Urothelium cell line (cell line): ENCODE measurements around the gene CSMD2.
"Not testable (repeated sequence)": the region's sequence is repeated elsewhere in the genome, so short reads cannot be mapped to it uniquely, and the experiment has no call there.

Source experiments
- DNase-seq: peaks from one replicate; pipeline ENCODE4 v3.0.0; 2011; ENCODE audit warnings: low spot score, mixed read lengths
- FAIRE-seq: peaks from 2 replicates; lab custom pipeline; 2011; peaks lifted over from hg19 to GRCh38; lab: Jason Lieb, UNC

The CSMD2 gene

GRCh38 chr1:34122080-34122932, 42.7 kb downstream of the CSMD2 start:
- no peak for DNase-seq

GRCh38 chr1:34115233-34115632, 49.8 kb downstream of the CSMD2 start:
- FAIRE-seq: no peak

More at GRCh38 chr1:34122080-34122932, 42.7 kb downstream of the CSMD2 start:
- FAIRE-seq: no peak

GRCh38 chr1:34113887-34114286, 51.1 kb downstream of the CSMD2 start:
- DNase-seq (no peak), FAIRE-seq (no peak)

More at GRCh38 chr1:34115233-34115632, 49.8 kb downstream of the CSMD2 start:
- no peak for DNase-seq

- no peak for DNase-seq
Observed at GRCh38 chr1:34113362-34113761, 51.7 kb downstream of the CSMD2 start.

GRCh38 chr1:34108711-34109110, 56.3 kb downstream of the CSMD2 start:
- no peak for FAIRE-seq
- no peak for DNase-seq

More at GRCh38 chr1:34113362-34113761, 51.7 kb downstream of the CSMD2 start:
- FAIRE-seq: no peak

- FAIRE-seq (no peak), DNase-seq (no peak)
Observed at GRCh38 chr1:34108269-34108668, 56.8 kb downstream of the CSMD2 start.

GRCh38 chr1:34101151-34101550, 63.9 kb downstream of the CSMD2 start:
- DNase-seq (peak; percentile 11), FAIRE-seq (no peak)

- DNase-seq (no peak), FAIRE-seq (no peak)
Observed at GRCh38 chr1:34100332-34100731, 64.7 kb downstream of the CSMD2 start.

- DNase-seq, FAIRE-seq: not testable (repeated sequence)
Observed at GRCh38 chr1:34092399-34092798, 72.6 kb downstream of the CSMD2 start.

- FAIRE-seq (no peak), DNase-seq (no peak)
Observed at GRCh38 chr1:34089731-34090130, 75.3 kb downstream of the CSMD2 start.

GRCh38 chr1:34087986-34088385, 77.0 kb downstream of the CSMD2 start:
- no peak for DNase-seq
- no peak for FAIRE-seq

GRCh38 chr1:34086561-34086960, 78.5 kb downstream of the CSMD2 start:
- FAIRE-seq: no peak

GRCh38 chr1:34083974-34084373, 81.1 kb downstream of the CSMD2 start:
- FAIRE-seq (no peak), DNase-seq (no peak)

More at GRCh38 chr1:34086561-34086960, 78.5 kb downstream of the CSMD2 start:
- no peak for DNase-seq

GRCh38 chr1:34082085-34082670, 82.9 kb downstream of the CSMD2 start:
- FAIRE-seq, DNase-seq: not testable (repeated sequence)

- DNase-seq: no peak
- no peak for FAIRE-seq
Observed at GRCh38 chr1:34078383-34078782, 86.6 kb downstream of the CSMD2 start.

GRCh38 chr1:34075576-34075975, 89.5 kb downstream of the CSMD2 start:
- FAIRE-seq (no peak), DNase-seq (no peak)

GRCh38 chr1:34073028-34073695, 91.9 kb downstream of the CSMD2 start:
- DNase-seq: no peak
- no peak for FAIRE-seq

GRCh38 chr1:34070201-34070836, 94.7 kb downstream of the CSMD2 start:
- FAIRE-seq: no peak
- DNase-seq: no peak

GRCh38 chr1:34066981-34067603, 97.9 kb downstream of the CSMD2 start:
- FAIRE-seq (no peak), DNase-seq (peak; percentile 12)

GRCh38 chr1:34066166-34066565, 98.9 kb downstream of the CSMD2 start:
- DNase-seq: no peak
- no peak for FAIRE-seq

GRCh38 chr1:34065498-34065897, 99.5 kb downstream of the CSMD2 start:
- no peak for DNase-seq
- FAIRE-seq: no peak
